Measurements from ENCODE around the gene RHOH. TPM values are rescaled to one million over a fixed set of nuclear protein-coding genes. Genes with fewer than 3 reads are reported as not detected.

Gene RHOH
- polyA plus RNA-seq, 1 donor (not counting 4 experiments of a cell fraction or from before 2014, with no cell fraction given), result 0.04 TPM

- Histone ChIP-seq H3K9me1 (ENCODE audit: control insufficient read depth, extremely low read depth, insufficient read depth, low read length) (no peaks in the 10 kb centered on the region), H3K9ac (ENCODE audit: control insufficient read depth, extremely low read depth, insufficient read depth, low read length) (no peak overlapping the region), H3K4me1 (ENCODE audit: control insufficient read depth, extremely low read depth, insufficient read depth, low read length) (peaks cover 26% of the 10 kb centered on the region), H3K36me3 (ENCODE audit: control insufficient read depth in 2 of 2, extremely low read depth in 1 of 2, insufficient read depth in 2 of 2, low read length in 2 of 2) (no peaks in the 10 kb centered on the region), H3K79me2 (ENCODE audit: control insufficient read depth, insufficient read depth, low read length) (no peaks in the 10 kb centered on the region), H2AFZ (ENCODE audit: control insufficient read depth, low read length) (no peak overlapping the region), H4K20me1 (ENCODE audit: control insufficient read depth, extremely low read depth, insufficient read depth, low read length) (no peaks in the 10 kb centered on the region), H3K27me3 (ENCODE audit: control insufficient read depth, extremely low read depth, insufficient read depth, low read length) (no peaks in the 10 kb centered on the region), H3K9me3 (ENCODE audit: control insufficient read depth, low read depth, low read length) (no peaks in the 10 kb centered on the region), H3K27ac (ENCODE audit: control insufficient read depth, insufficient read depth, low read length) (no peak overlapping the region), H3K4me3 (ENCODE audit: control insufficient read depth in 2 of 3, extremely low read depth in 1 of 3, insufficient read depth in 2 of 3, low read depth in 1 of 3, low read length in 3 of 3) (no peak overlapping the region), H3K4me2 (ENCODE audit: control insufficient read depth, extremely low read depth, insufficient read depth, low read depth, low read length) (no peak overlapping the region)
- dilution Hi-C loops (cut with MboI; ENCODE audit: extremely low pct_ligation_motif_present, low sequenced_read_pairs), result no loop called here
- FAIRE-seq (no peak), DNase-seq (ENCODE audit: low read depth, low spot score) (no peak)
- no peak for TF ChIP-seq EZH2 (IDR thresholded peaks at IDR 0.05; ENCODE audit: low read length)
- TF ChIP-seq CTCF (optimal IDR thresholded peaks at IDR 0.05 in 1 of 3, IDR thresholded peaks at IDR 0.05 in 1 of 3, conservative IDR thresholded peaks at IDR 0.05 in 1 of 3; ENCODE audit: extremely low read depth in 1 of 3, insufficient read depth in 2 of 3, low read length in 3 of 3), result no peak
Measured at GRCh38 chr4:40177591-40177990, 19.2 kb upstream of the RHOH start.

DNA sequence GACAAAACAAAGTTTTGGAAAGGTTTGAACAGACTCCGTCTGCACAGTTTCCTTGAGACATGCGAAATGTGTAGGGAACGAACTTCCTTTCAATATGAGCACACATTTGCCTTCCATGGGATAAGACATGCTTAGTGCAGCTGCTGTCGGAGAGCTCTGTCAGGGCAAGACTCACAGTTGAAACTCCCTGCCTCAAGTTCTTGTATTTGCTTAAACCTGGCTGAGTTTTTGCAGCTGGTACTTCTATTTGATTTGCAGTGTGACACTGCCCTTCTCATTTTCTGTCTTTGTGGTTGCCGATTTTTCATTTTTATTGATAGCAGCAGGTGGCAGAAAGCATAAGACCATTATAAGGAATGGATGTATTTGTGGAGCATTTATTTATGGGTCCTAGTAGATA lies 18.2 kb upstream of the RHOH start:
- H2AFZ ChIP-seq (ENCODE audit: control insufficient read depth, low read length), result peak overlapping the region; percentile 92
- peak overlapping the region; percentile 32 for H3K27ac ChIP-seq (ENCODE audit: control insufficient read depth, insufficient read depth, low read length)
- FAIRE-seq (peak; percentile 49), DNase-seq (ENCODE audit: low read depth, low spot score) (no peak)
- no peaks in the 10 kb centered on the region for H4K20me1 ChIP-seq (ENCODE audit: control insufficient read depth, extremely low read depth, insufficient read depth, low read length)
- TF ChIP-seq CTCF (optimal IDR thresholded peaks at IDR 0.05 in 1 of 3, IDR thresholded peaks at IDR 0.05 in 1 of 3, conservative IDR thresholded peaks at IDR 0.05 in 1 of 3; ENCODE audit: extremely low read depth in 1 of 3, insufficient read depth in 2 of 3, low read length in 3 of 3), result no peak
- TF ChIP-seq EZH2 (IDR thresholded peaks at IDR 0.05; ENCODE audit: low read length), result no peak
- H3K4me2 ChIP-seq (ENCODE audit: control insufficient read depth, extremely low read depth, insufficient read depth, low read depth, low read length), result peak overlapping the region; percentile 39
- no peaks in the 10 kb centered on the region for H3K36me3 ChIP-seq (ENCODE audit: control insufficient read depth in 2 of 2, extremely low read depth in 1 of 2, insufficient read depth in 2 of 2, low read length in 2 of 2)
- peak overlapping the region; percentile 30 for H3K9ac ChIP-seq (ENCODE audit: control insufficient read depth, extremely low read depth, insufficient read depth, low read length)
- no peaks in the 10 kb centered on the region for H3K9me1 ChIP-seq (ENCODE audit: control insufficient read depth, extremely low read depth, insufficient read depth, low read length)
- peaks cover 30% of the 10 kb centered on the region for H3K4me1 ChIP-seq (ENCODE audit: control insufficient read depth, extremely low read depth, insufficient read depth, low read length)
- no peaks in the 10 kb centered on the region for H3K27me3 ChIP-seq (ENCODE audit: control insufficient read depth, extremely low read depth, insufficient read depth, low read length)
- H3K9me3 ChIP-seq (ENCODE audit: control insufficient read depth, low read depth, low read length), result no peaks in the 10 kb centered on the region
- H3K4me3 ChIP-seq (ENCODE audit: control insufficient read depth in 2 of 3, extremely low read depth in 1 of 3, insufficient read depth in 2 of 3, low read depth in 1 of 3, low read length in 3 of 3), result no peak overlapping the region
- dilution Hi-C loops (cut with MboI; ENCODE audit: extremely low pct_ligation_motif_present, low sequenced_read_pairs), result no loop called here
- no peaks in the 10 kb centered on the region for H3K79me2 ChIP-seq (ENCODE audit: control insufficient read depth, insufficient read depth, low read length)

Measured in keratinocyte (primary cell).